Keratinocyte (primary cell): ENCODE measurements around the gene WASHC1.
"Not testable (repeated sequence)": the region's sequence is repeated elsewhere in the genome, so short reads cannot be mapped to it uniquely, and the experiment has no call there.

ENCODE experiments used
- EZH2 ChIP-seq: IDR thresholded peaks from one replicate; pipeline ENCODE4 v1.6.1; 2012; ENCODE audit warnings: inconsistent platforms, mild to moderate bottlenecking, low read length, moderate library complexity
- TF ChIP-seq, protein P1 (sequence below), 3 experiments: IDR thresholded peaks in 1 of 3; conservative IDR thresholded peaks in 1 of 3; optimal IDR thresholded peaks in 1 of 3; 2 replicates in 2 of 3; 3 replicates in 1 of 3; pipeline versions ENCODE3 to v1.5.1; 2011; ENCODE audit warnings: low read length in 3 of 3, mild to moderate bottlenecking in 3 of 3, moderate library complexity in 2 of 3, control low read depth in 1 of 3, inconsistent platforms in 1 of 3; ENCODE audit not compliant: insufficient read depth in 2 of 3; ENCODE audit errors: extremely low read depth in 1 of 3

DNA sequence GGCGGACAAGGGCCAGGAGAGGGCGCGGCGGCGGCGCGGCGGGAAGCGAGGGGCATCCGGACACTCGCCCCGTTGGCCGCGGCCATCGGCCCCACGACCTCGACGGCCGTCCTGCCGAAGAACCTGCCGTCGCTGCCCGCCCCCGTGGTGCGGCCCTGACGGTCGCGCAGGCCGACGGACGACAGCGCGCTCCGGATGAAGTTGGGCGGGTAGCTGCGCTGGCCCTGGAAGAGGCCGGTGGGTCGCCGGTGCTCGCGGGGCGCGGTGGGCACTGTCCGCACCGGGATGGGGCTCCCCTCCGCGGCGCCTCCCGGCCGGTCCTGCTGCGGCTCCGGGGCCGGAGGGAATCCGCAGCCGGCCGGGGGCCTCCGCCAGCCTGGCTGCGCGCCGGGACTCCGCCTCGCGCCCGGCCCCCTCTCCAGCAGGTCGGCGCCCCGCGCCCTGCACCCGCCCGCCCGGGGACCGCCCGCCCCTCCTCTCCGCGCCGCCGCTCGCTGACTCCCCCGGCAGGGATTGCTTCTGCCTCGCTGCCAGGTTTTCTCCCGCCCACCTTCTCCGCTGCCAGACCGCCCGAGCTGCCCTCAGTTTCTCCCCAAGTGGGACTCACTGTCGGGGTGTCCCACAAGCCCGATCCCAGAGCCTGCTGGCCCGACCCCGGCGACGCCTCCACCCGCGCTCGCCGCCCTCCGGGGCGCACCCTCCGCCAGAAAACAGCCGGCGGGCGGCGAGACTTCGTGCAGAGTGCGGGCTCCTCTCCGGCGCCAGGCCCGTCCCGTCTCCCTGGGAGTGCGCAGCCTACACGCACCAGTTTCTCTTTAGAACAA lies 44.0 kb upstream of the WASHC1 start:
- TF ChIP-seq, protein P1, sequence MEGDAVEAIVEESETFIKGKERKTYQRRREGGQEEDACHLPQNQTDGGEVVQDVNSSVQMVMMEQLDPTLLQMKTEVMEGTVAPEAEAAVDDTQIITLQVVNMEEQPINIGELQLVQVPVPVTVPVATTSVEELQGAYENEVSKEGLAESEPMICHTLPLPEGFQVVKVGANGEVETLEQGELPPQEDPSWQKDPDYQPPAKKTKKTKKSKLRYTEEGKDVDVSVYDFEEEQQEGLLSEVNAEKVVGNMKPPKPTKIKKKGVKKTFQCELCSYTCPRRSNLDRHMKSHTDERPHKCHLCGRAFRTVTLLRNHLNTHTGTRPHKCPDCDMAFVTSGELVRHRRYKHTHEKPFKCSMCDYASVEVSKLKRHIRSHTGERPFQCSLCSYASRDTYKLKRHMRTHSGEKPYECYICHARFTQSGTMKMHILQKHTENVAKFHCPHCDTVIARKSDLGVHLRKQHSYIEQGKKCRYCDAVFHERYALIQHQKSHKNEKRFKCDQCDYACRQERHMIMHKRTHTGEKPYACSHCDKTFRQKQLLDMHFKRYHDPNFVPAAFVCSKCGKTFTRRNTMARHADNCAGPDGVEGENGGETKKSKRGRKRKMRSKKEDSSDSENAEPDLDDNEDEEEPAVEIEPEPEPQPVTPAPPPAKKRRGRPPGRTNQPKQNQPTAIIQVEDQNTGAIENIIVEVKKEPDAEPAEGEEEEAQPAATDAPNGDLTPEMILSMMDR (optimal IDR thresholded peaks at IDR 0.05 in 1 of 3, IDR thresholded peaks at IDR 0.05 in 1 of 3, conservative IDR thresholded peaks at IDR 0.05 in 1 of 3; ENCODE audit: extremely low read depth in 1 of 3, insufficient read depth in 2 of 3, low read length in 3 of 3) = not testable (repeated sequence)
- not testable (repeated sequence) for TF ChIP-seq EZH2
